ENCODE results near the gene ZNF827.

The ZNF827 gene

GRCh38 chr4:145776208-145776607, 162.4 kb downstream of the ZNF827 start:
- no peak overlapping the region for H3K27ac ChIP-seq (ENCODE audit: low read depth, low read length)
- no peaks in the 10 kb centered on the region for H3K27me3 ChIP-seq (ENCODE audit: control insufficient read depth, insufficient read depth, low read length)
- H3K9ac ChIP-seq (ENCODE audit: low read depth, low read length): no peak overlapping the region
- peaks cover 13% of the 10 kb centered on the region for H3K4me1 ChIP-seq (ENCODE audit: control insufficient read depth, insufficient read depth, low read length)
- H3K4me3 ChIP-seq (ENCODE audit: low read depth, low read length): no peak overlapping the region
- H3K36me3 ChIP-seq (ENCODE audit: control insufficient read depth, insufficient read depth, low read length): peaks cover 78% of the 10 kb centered on the region
- H3K9me3 ChIP-seq (ENCODE audit: control insufficient read depth, insufficient read depth, low read length): no peaks in the 10 kb centered on the region

DNA sequence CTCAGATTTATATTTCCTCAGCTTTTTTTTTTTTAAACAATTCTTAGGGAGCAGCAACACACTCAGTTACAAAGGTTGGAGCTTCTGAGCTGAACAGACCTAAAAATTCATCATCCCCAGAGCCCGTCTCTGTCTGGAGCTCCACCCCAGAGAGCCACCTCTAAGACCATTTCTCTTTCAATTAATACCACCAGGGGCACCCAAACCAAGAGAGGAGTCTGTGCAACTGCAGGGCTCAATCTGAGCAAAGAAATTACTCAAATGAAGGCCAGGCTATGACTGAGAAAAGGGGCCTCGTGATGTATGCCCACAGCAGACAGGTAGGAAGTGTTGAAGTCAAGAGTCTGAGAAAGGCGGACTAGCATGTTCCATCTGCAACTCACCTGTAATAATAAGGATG, 163.2 kb downstream of the ZNF827 start:
- Histone ChIP-seq H3K27ac (ENCODE audit: low read depth, low read length) (no peak overlapping the region), H3K36me3 (ENCODE audit: control insufficient read depth, insufficient read depth, low read length) (peaks cover 84% of the 10 kb centered on the region), H3K9ac (ENCODE audit: low read depth, low read length) (no peak overlapping the region), H3K4me1 (ENCODE audit: control insufficient read depth, insufficient read depth, low read length) (peaks cover 13% of the 10 kb centered on the region), H3K27me3 (ENCODE audit: control insufficient read depth, insufficient read depth, low read length) (no peaks in the 10 kb centered on the region), H3K9me3 (ENCODE audit: control insufficient read depth, insufficient read depth, low read length) (no peaks in the 10 kb centered on the region), H3K4me3 (ENCODE audit: low read depth, low read length) (no peak overlapping the region)

- H3K4me3 ChIP-seq (ENCODE audit: low read depth, low read length): no peak overlapping the region
- no peaks in the 10 kb centered on the region for H3K9me3 ChIP-seq (ENCODE audit: control insufficient read depth, insufficient read depth, low read length)
- no peaks in the 10 kb centered on the region for H3K27me3 ChIP-seq (ENCODE audit: control insufficient read depth, insufficient read depth, low read length)
- peaks cover 88% of the 10 kb centered on the region for H3K36me3 ChIP-seq (ENCODE audit: control insufficient read depth, insufficient read depth, low read length)
- H3K4me1 ChIP-seq (ENCODE audit: control insufficient read depth, insufficient read depth, low read length): peaks cover 4% of the 10 kb centered on the region
- H3K27ac ChIP-seq (ENCODE audit: low read depth, low read length): no peak overlapping the region
- H3K9ac ChIP-seq (ENCODE audit: low read depth, low read length): no peak overlapping the region
Measured at GRCh38 chr4:145774473-145774872, 164.2 kb downstream of the ZNF827 start.

GRCh38 chr4:145773581-145774234, 164.9 kb downstream of the ZNF827 start:
- H3K9ac ChIP-seq (ENCODE audit: low read depth, low read length): no peak overlapping the region
- H3K4me1 ChIP-seq (ENCODE audit: control insufficient read depth, insufficient read depth, low read length): no peaks in the 10 kb centered on the region
- no peak overlapping the region for H3K27ac ChIP-seq (ENCODE audit: low read depth, low read length)
- peaks cover 82% of the 10 kb centered on the region for H3K36me3 ChIP-seq (ENCODE audit: control insufficient read depth, insufficient read depth, low read length)
- no peaks in the 10 kb centered on the region for H3K9me3 ChIP-seq (ENCODE audit: control insufficient read depth, insufficient read depth, low read length)
- no peak overlapping the region for H3K4me3 ChIP-seq (ENCODE audit: low read depth, low read length)
- no peaks in the 10 kb centered on the region for H3K27me3 ChIP-seq (ENCODE audit: control insufficient read depth, insufficient read depth, low read length)

- no peaks in the 10 kb centered on the region for H3K4me1 ChIP-seq (ENCODE audit: control insufficient read depth, insufficient read depth, low read length)
- no peaks in the 10 kb centered on the region for H3K27me3 ChIP-seq (ENCODE audit: control insufficient read depth, insufficient read depth, low read length)
- H3K27ac ChIP-seq (ENCODE audit: low read depth, low read length): no peak overlapping the region
- H3K4me3 ChIP-seq (ENCODE audit: low read depth, low read length): no peak overlapping the region
- H3K36me3 ChIP-seq (ENCODE audit: control insufficient read depth, insufficient read depth, low read length): peaks cover 82% of the 10 kb centered on the region
- no peak overlapping the region for H3K9ac ChIP-seq (ENCODE audit: low read depth, low read length)
- no peaks in the 10 kb centered on the region for H3K9me3 ChIP-seq (ENCODE audit: control insufficient read depth, insufficient read depth, low read length)
Measured at GRCh38 chr4:145772347-145772746, 166.3 kb downstream of the ZNF827 start.

DNA sequence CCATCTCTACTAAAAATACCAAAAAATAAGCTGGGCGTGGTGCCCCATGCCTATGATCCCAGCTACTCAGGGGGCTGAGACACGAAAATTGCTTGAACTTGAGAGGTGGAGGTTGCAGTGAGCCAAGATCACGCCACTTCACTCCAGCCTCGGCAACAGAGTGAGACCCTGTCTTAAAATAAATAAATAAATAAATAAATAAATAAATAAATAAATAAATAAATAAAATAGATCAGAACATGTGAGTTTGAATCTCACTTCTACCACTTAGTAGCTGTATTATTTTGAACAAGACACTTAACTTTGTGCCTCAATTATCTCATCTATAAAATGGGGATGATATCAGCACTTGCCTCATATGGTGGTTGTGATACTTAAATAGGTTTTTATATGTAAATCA, 168.5 kb downstream of the ZNF827 start:
- Histone ChIP-seq H3K9ac (ENCODE audit: low read depth, low read length) (no peak overlapping the region), H3K4me1 (ENCODE audit: control insufficient read depth, insufficient read depth, low read length) (no peaks in the 10 kb centered on the region), H3K9me3 (ENCODE audit: control insufficient read depth, insufficient read depth, low read length) (no peaks in the 10 kb centered on the region), H3K27ac (ENCODE audit: low read depth, low read length) (no peak overlapping the region), H3K36me3 (ENCODE audit: control insufficient read depth, insufficient read depth, low read length) (peaks cover 80% of the 10 kb centered on the region), H3K27me3 (ENCODE audit: control insufficient read depth, insufficient read depth, low read length) (no peaks in the 10 kb centered on the region), H3K4me3 (ENCODE audit: low read depth, low read length) (no peak overlapping the region)

- H3K27ac ChIP-seq (ENCODE audit: low read depth, low read length): no peak overlapping the region
- peaks cover 80% of the 10 kb centered on the region for H3K36me3 ChIP-seq (ENCODE audit: control insufficient read depth, insufficient read depth, low read length)
- no peaks in the 10 kb centered on the region for H3K4me1 ChIP-seq (ENCODE audit: control insufficient read depth, insufficient read depth, low read length)
- no peaks in the 10 kb centered on the region for H3K27me3 ChIP-seq (ENCODE audit: control insufficient read depth, insufficient read depth, low read length)
- H3K9me3 ChIP-seq (ENCODE audit: control insufficient read depth, insufficient read depth, low read length): no peaks in the 10 kb centered on the region
- H3K9ac ChIP-seq (ENCODE audit: low read depth, low read length): no peak overlapping the region
- no peak overlapping the region for H3K4me3 ChIP-seq (ENCODE audit: low read depth, low read length)
Measured at GRCh38 chr4:145769450-145770037, 169.1 kb downstream of the ZNF827 start.

- Histone ChIP-seq H3K27ac (ENCODE audit: low read depth, low read length) (no peak overlapping the region), H3K36me3 (ENCODE audit: control insufficient read depth, insufficient read depth, low read length) (peaks cover 78% of the 10 kb centered on the region)
Measured at GRCh38 chr4:145766273-145766672, 172.3 kb downstream of the ZNF827 start.

GRCh38 chr4:145763399-145763798, 175.2 kb downstream of the ZNF827 start:
- Histone ChIP-seq H3K4me1 (ENCODE audit: control insufficient read depth, insufficient read depth, low read length) (no peaks in the 10 kb centered on the region), H3K4me3 (ENCODE audit: low read depth, low read length) (no peak overlapping the region), H3K36me3 (ENCODE audit: control insufficient read depth, insufficient read depth, low read length) (peaks cover 86% of the 10 kb centered on the region), H3K9ac (ENCODE audit: low read depth, low read length) (no peak overlapping the region), H3K27ac (ENCODE audit: low read depth, low read length) (no peak overlapping the region), H3K9me3 (ENCODE audit: control insufficient read depth, insufficient read depth, low read length) (no peaks in the 10 kb centered on the region), H3K27me3 (ENCODE audit: control insufficient read depth, insufficient read depth, low read length) (no peaks in the 10 kb centered on the region)

More at GRCh38 chr4:145766273-145766672, 172.3 kb downstream of the ZNF827 start:
- Histone ChIP-seq H3K9ac (ENCODE audit: low read depth, low read length) (no peak overlapping the region), H3K4me3 (ENCODE audit: low read depth, low read length) (no peak overlapping the region), H3K9me3 (ENCODE audit: control insufficient read depth, insufficient read depth, low read length) (no peaks in the 10 kb centered on the region), H3K4me1 (ENCODE audit: control insufficient read depth, insufficient read depth, low read length) (no peaks in the 10 kb centered on the region), H3K27me3 (ENCODE audit: control insufficient read depth, insufficient read depth, low read length) (no peaks in the 10 kb centered on the region)

- H3K9ac ChIP-seq (ENCODE audit: low read depth, low read length): no peak overlapping the region
- H3K9me3 ChIP-seq (ENCODE audit: control insufficient read depth, insufficient read depth, low read length): no peaks in the 10 kb centered on the region
- no peak overlapping the region for H3K4me3 ChIP-seq (ENCODE audit: low read depth, low read length)
- no peaks in the 10 kb centered on the region for H3K4me1 ChIP-seq (ENCODE audit: control insufficient read depth, insufficient read depth, low read length)
- peaks cover 81% of the 10 kb centered on the region for H3K36me3 ChIP-seq (ENCODE audit: control insufficient read depth, insufficient read depth, low read length)
- H3K27me3 ChIP-seq (ENCODE audit: control insufficient read depth, insufficient read depth, low read length): no peaks in the 10 kb centered on the region
- no peak overlapping the region for H3K27ac ChIP-seq (ENCODE audit: low read depth, low read length)
Measured at GRCh38 chr4:145762719-145763118, 175.9 kb downstream of the ZNF827 start.

- Histone ChIP-seq H3K9ac (ENCODE audit: low read depth, low read length) (no peak overlapping the region), H3K27me3 (ENCODE audit: control insufficient read depth, insufficient read depth, low read length) (no peaks in the 10 kb centered on the region), H3K9me3 (ENCODE audit: control insufficient read depth, insufficient read depth, low read length) (no peaks in the 10 kb centered on the region), H3K4me3 (ENCODE audit: low read depth, low read length) (no peak overlapping the region), H3K27ac (ENCODE audit: low read depth, low read length) (no peak overlapping the region), H3K36me3 (ENCODE audit: control insufficient read depth, insufficient read depth, low read length) (peaks cover 69% of the 10 kb centered on the region), H3K4me1 (ENCODE audit: control insufficient read depth, insufficient read depth, low read length) (no peaks in the 10 kb centered on the region)
Measured at GRCh38 chr4:145760961-145761929, 177.4 kb downstream of the ZNF827 start.

Data from HUES48 (cell line).